Measurements from ENCODE around the gene CRTAC1. TPM values are rescaled to one million over a fixed set of nuclear protein-coding genes. Genes with fewer than 3 reads are reported as not detected.

Gene CRTAC1
- polyA plus RNA-seq, 1 of the 3 experiments (the other 2 are of a cell fraction), result 0.05 TPM

GRCh38 chr10:97826892-97827291 is 203.5 kb downstream of the CRTAC1 start (continued):
- TF ChIP-seq REST (IDR thresholded peaks at IDR 0.05; ENCODE audit: low read depth, low read length), result no peak
- no peak for TF ChIP-seq USF2 (IDR thresholded peaks at IDR 0.05; ENCODE audit: borderline replicate concordance, low read depth, low read length)
- no peak for TF ChIP-seq CTCF (IDR thresholded peaks at IDR 0.05)
- no peak for TF ChIP-seq SIN3A (IDR thresholded peaks at IDR 0.05; ENCODE audit: borderline replicate concordance, low read depth, low read length)

GRCh38 chr10:97825020-97825760 is 205.2 kb downstream of the CRTAC1 start:
- POLR2A ChIA-PET, result no interaction called here
- 76% methylated on average over 11 of the region's 12 CpGs for WGBS (ENCODE audit: low lambda C conversion rate)
- CTCF ChIA-PET, result interaction anchor here (1.8 to 8.0 kb wide), 2 partner anchors 33 to 44 kb away, joined by 7 to 50 read pairs; no protein-coding TSS in a partner anchor
- Histone ChIP-seq H3K4me2 (no peak overlapping the region), H3K9me3 (no peaks in the 10 kb centered on the region), H3K9ac (no peak overlapping the region), H2AFZ (ENCODE audit: low read depth) (no peak overlapping the region), H3K79me2 (ENCODE audit: insufficient read depth) (no peaks in the 10 kb centered on the region), H3K4me1 (ENCODE audit: control insufficient read depth in 1 of 2, insufficient read depth in 2 of 2, low read depth in 1 of 2, low read length in 1 of 2) (peaks cover 11 to 14% of the 10 kb centered on the region in 2 experiments; a peak in 2 of 4 replicates), H3K27ac (ENCODE audit: low read depth in 2 of 2, low read length in 1 of 2) (no peak overlapping the region), H4K20me1 (ENCODE audit: insufficient read depth) (no peaks in the 10 kb centered on the region), H3K36me3 (replicated peaks in 1 of 2; ENCODE audit: control insufficient read depth in 1 of 2, insufficient read depth in 2 of 2, low read length in 1 of 2) (no peaks in the 10 kb centered on the region), H3K9me2 (no peaks in the 10 kb centered on the region), H3K27me3 (ENCODE audit: insufficient read depth) (no peaks in the 10 kb centered on the region), H3F3A (replicated peaks; ENCODE audit: insufficient read depth) (no peaks in the 10 kb centered on the region), H3K4me3 (ENCODE audit: low read depth in 2 of 2, low read length in 1 of 2) (no peak overlapping the region)
- no peak for TF ChIP-seq TCF12 (IDR thresholded peaks at IDR 0.05)
- no peak for TF ChIP-seq REST (IDR thresholded peaks at IDR 0.05; ENCODE audit: low read depth, low read length)
- TF ChIP-seq CTCF (IDR thresholded peaks at IDR 0.05), result no peak
- no peak for TF ChIP-seq FOXJ3 (CRISPR knock-in tag; IDR thresholded peaks at IDR 0.05)
- no peak for DNase-seq
